Measurements from ENCODE around the gene NR0B2.
"Not testable (repeated sequence)": the region's sequence is repeated elsewhere in the genome, so short reads cannot be mapped to it uniquely, and the experiment has no call there.

NR0B2 gene

GRCh38 chr1:26913754-26914619, at the start of gene NR0B2:
NR0B2 (minus strand) TSS chr1:26913975; CDS start chr1:26913940, 35 bp downstream.
- DNase-seq (ENCODE audit: low read depth in 1 of 2, low spot score in 1 of 2), result no peak

- no peak for DNase-seq (ENCODE audit: low read depth in 1 of 2, low spot score in 1 of 2)
These were observed 48.1 kb upstream of the NR0B2 start for GRCh38 chr1:26961826-26962225.

- no peak for DNase-seq (ENCODE audit: low read depth in 1 of 2, low spot score in 1 of 2)
These were observed 46.8 kb upstream of the NR0B2 start for GRCh38 chr1:26960625-26960966.

GRCh38 chr1:26959722-26960624, 46.2 kb upstream of the NR0B2 start, which contains the start of gene KDF1:
KDF1 (minus strand) TSS chr1:26960468; CDS start chr1:26952380, 8,088 bp downstream.
- peak; percentile 19 to 34 for DNase-seq (ENCODE audit: low read depth in 1 of 2, low spot score in 1 of 2)

- no peak for DNase-seq (ENCODE audit: low read depth in 1 of 2, low spot score in 1 of 2)
These were observed 45.5 kb upstream of the NR0B2 start for GRCh38 chr1:26959270-26959669.

GRCh38 chr1:26957306-26957705, 43.5 kb upstream of the NR0B2 start:
- DNase-seq (ENCODE audit: low read depth in 1 of 2, low spot score in 1 of 2), result no peak

GRCh38 chr1:26956321-26956720, 42.5 kb upstream of the NR0B2 start:
- DNase-seq (ENCODE audit: low read depth in 1 of 2, low spot score in 1 of 2), result no peak

GRCh38 chr1:26953374-26953773, 39.6 kb upstream of the NR0B2 start:
- DNase-seq (ENCODE audit: low read depth in 1 of 2, low spot score in 1 of 2), result no peak

- no peak for DNase-seq (ENCODE audit: low read depth in 1 of 2, low spot score in 1 of 2)
These were observed 38.2 kb upstream of the NR0B2 start for GRCh38 chr1:26951821-26952497.

- DNase-seq (ENCODE audit: low read depth in 1 of 2, low spot score in 1 of 2), result no peak
These were observed 37.4 kb upstream of the NR0B2 start for GRCh38 chr1:26951216-26951615.

- DNase-seq (ENCODE audit: low read depth in 1 of 2, low spot score in 1 of 2), result no peak
These were observed 36.8 kb upstream of the NR0B2 start for GRCh38 chr1:26950602-26951001.

- no peak for DNase-seq (ENCODE audit: low read depth in 1 of 2, low spot score in 1 of 2)
These were observed 36.1 kb upstream of the NR0B2 start for GRCh38 chr1:26949926-26950319.

- no peak for DNase-seq (ENCODE audit: low read depth in 1 of 2, low spot score in 1 of 2)
These were observed 35.6 kb upstream of the NR0B2 start for GRCh38 chr1:26949266-26949925.

GRCh38 chr1:26948725-26949057, 34.9 kb upstream of the NR0B2 start:
- not testable (repeated sequence) for DNase-seq (ENCODE audit: low read depth in 1 of 2, low spot score in 1 of 2)

- no peak for DNase-seq (ENCODE audit: low read depth in 1 of 2, low spot score in 1 of 2)
These were observed 32.5 kb upstream of the NR0B2 start for GRCh38 chr1:26946270-26946669.

- DNase-seq (ENCODE audit: low read depth in 1 of 2, low spot score in 1 of 2), result no peak
These were observed 32.0 kb upstream of the NR0B2 start for GRCh38 chr1:26945728-26946127.

GRCh38 chr1:26945138-26945537, 31.4 kb upstream of the NR0B2 start:
- no peak for DNase-seq (ENCODE audit: low read depth in 1 of 2, low spot score in 1 of 2)

GRCh38 chr1:26942656-26943055, 28.9 kb upstream of the NR0B2 start:
- DNase-seq (ENCODE audit: low read depth in 1 of 2, low spot score in 1 of 2), result no peak

- DNase-seq (ENCODE audit: low read depth in 1 of 2, low spot score in 1 of 2), result no peak
These were observed 27.5 kb upstream of the NR0B2 start for GRCh38 chr1:26941311-26941710.

GRCh38 chr1:26938659-26939025, 24.9 kb upstream of the NR0B2 start:
- DNase-seq (ENCODE audit: low read depth in 1 of 2, low spot score in 1 of 2), result no peak

GRCh38 chr1:26938004-26938658, 24.4 kb upstream of the NR0B2 start:
- DNase-seq (ENCODE audit: low read depth in 1 of 2, low spot score in 1 of 2), result no peak
